ENCODE data around the gene GADD45A. TPM values are rescaled to one million over a fixed set of nuclear protein-coding genes. Genes with fewer than 3 reads are reported as not detected.

Gene GADD45A
- total and polyA plus RNA-seq, 7 donors: 16.9 to 60.8 (median 23.6) TPM

GRCh38 chr1:67676946-67677345, 8.1 kb upstream of the GADD45A start:
- TF ChIP-seq EP300 (IDR thresholded peaks at IDR 0.05) (no peak), POLR2A (IDR thresholded peaks at IDR 0.05) (no peak), POLR2AphosphoS5 (IDR thresholded peaks at IDR 0.05) (no peak), CTCF (IDR thresholded peaks at IDR 0.05) (no peak)
- WGBS, 2 donors: 52 to 74% methylated on average over 2 of the region's 2 CpGs

GRCh38 chr1:67677408-67677807, 7.6 kb upstream of the GADD45A start:
- Histone ChIP-seq H3K36me3 (no peaks in the 10 kb centered on the region), H3K27ac (no peak overlapping the region), H3K4me1 (peaks cover 0 to 10% (median 2%) of the 10 kb centered on the region in 4 donors), H3K9me3 (no peaks in the 10 kb centered on the region), H3K27me3 (no peaks in the 10 kb centered on the region), H3K4me3 (no peak overlapping the region)
- WGBS, 2 donors: 93 to 95% methylated on average over 2 of the region's 2 CpGs
- TF ChIP-seq POLR2AphosphoS5 (IDR thresholded peaks at IDR 0.05): no peak
- no peak for TF ChIP-seq EP300 (IDR thresholded peaks at IDR 0.05)
- no peak for TF ChIP-seq POLR2A (IDR thresholded peaks at IDR 0.05)
- TF ChIP-seq CTCF (IDR thresholded peaks at IDR 0.05): no peak
- no peak for DNase-seq
- intact Hi-C loops (cut with DNase I): no loop called here

More at GRCh38 chr1:67676946-67677345, 8.1 kb upstream of the GADD45A start:
- intact Hi-C loops (cut with DNase I): no loop called here
- Histone ChIP-seq H3K9me3 (no peaks in the 10 kb centered on the region), H3K4me3 (no peak overlapping the region), H3K27me3 (no peaks in the 10 kb centered on the region), H3K4me1 (peaks cover 0 to 10% (median 2%) of the 10 kb centered on the region in 4 donors), H3K27ac (no peak overlapping the region), H3K36me3 (no peaks in the 10 kb centered on the region)
- no peak for DNase-seq

- DNase-seq: no peak
- Histone ChIP-seq H3K4me1 (peaks cover 0 to 10% (median 2%) of the 10 kb centered on the region in 4 donors), H3K27ac (no peak overlapping the region), H3K4me3 (no peak overlapping the region), H3K27me3 (no peaks in the 10 kb centered on the region), H3K36me3 (no peaks in the 10 kb centered on the region), H3K9me3 (no peaks in the 10 kb centered on the region)
- 82 to 90% methylated on average over 2 of the region's 2 CpGs for WGBS, 2 donors
- intact Hi-C loops (cut with DNase I): no loop called here
- no peak for TF ChIP-seq CTCF (IDR thresholded peaks at IDR 0.05)
Observed at GRCh38 chr1:67677930-67678329, 7.1 kb upstream of the GADD45A start.

- Histone ChIP-seq H3K9me3 (no peaks in the 10 kb centered on the region), H3K4me3 (no peak overlapping the region), H3K36me3 (no peaks in the 10 kb centered on the region), H3K27me3 (no peaks in the 10 kb centered on the region), H3K27ac (no peak overlapping the region), H3K4me1 (peaks cover 0 to 19% (median 8%) of the 10 kb centered on the region in 4 donors)
- no peak for DNase-seq
- intact Hi-C loops (cut with DNase I): loop anchor here (5.0 to 10.0 kb wide), 4 partner anchors 87 to 755 kb away; partner anchors contain the start of genes DNAI4 and MIER1
- TF ChIP-seq CTCF (IDR thresholded peaks at IDR 0.05): no peak
- no peak for TF ChIP-seq POLR2A (IDR thresholded peaks at IDR 0.05)
- TF ChIP-seq POLR2AphosphoS5 (IDR thresholded peaks at IDR 0.05): no peak
- TF ChIP-seq EP300 (IDR thresholded peaks at IDR 0.05): no peak
Observed at GRCh38 chr1:67679691-67680090, 5.3 kb upstream of the GADD45A start.

GRCh38 chr1:67680486-67680885, 4.5 kb upstream of the GADD45A start:
- no peak for DNase-seq
- Histone ChIP-seq H3K4me1 (peaks cover 0 to 15% (median 6%) of the 10 kb centered on the region in 4 donors), H3K27ac (no peak overlapping the region), H3K9me3 (no peaks in the 10 kb centered on the region), H3K36me3 (no peaks in the 10 kb centered on the region), H3K4me3 (no peak overlapping the region), H3K27me3 (no peaks in the 10 kb centered on the region)
- intact Hi-C loops (cut with DNase I): loop anchor here (5.0 to 10.0 kb wide), 4 partner anchors 88 to 756 kb away; partner anchors contain the start of genes DNAI4 and MIER1
- 97 to 98% methylated on average over 2 of the region's 2 CpGs for WGBS, 2 donors
- TF ChIP-seq EP300 (IDR thresholded peaks at IDR 0.05) (no peak), POLR2AphosphoS5 (IDR thresholded peaks at IDR 0.05) (no peak), POLR2A (IDR thresholded peaks at IDR 0.05) (no peak), CTCF (IDR thresholded peaks at IDR 0.05) (no peak)

Measured in sigmoid colon (tissue), 7 donors.